GM20431 (cell line): Measurements from ENCODE around the gene CSTPP1.
"Not testable (repeated sequence)": the region's sequence is repeated elsewhere in the genome, so short reads cannot be mapped to it uniquely, and the experiment has no call there.

ENCODE experiments used
- in situ Hi-C: fragments of 300-500 bp; cut with MseI, MboI; formaldehyde crosslinking; loops from one replicate; pipeline ENCODE4 v1.15.0; 2020; ENCODE audit warnings: low sequenced_read_pairs; ENCODE audit not compliant: unreplicated experiment

CSTPP1 gene

GRCh38 chr11:46984548-46984947 lies 48.0 kb downstream of the CSTPP1 start:
- in situ Hi-C loops: no loop called here

- in situ Hi-C loops: no loop called here
These were observed 48.4 kb downstream of the CSTPP1 start for GRCh38 chr11:46984987-46985386.

GRCh38 chr11:46987183-46987582 lies 50.6 kb downstream of the CSTPP1 start:
- in situ Hi-C loops: no loop called here

- in situ Hi-C loops: not testable (repeated sequence)
These were observed 53.4 kb downstream of the CSTPP1 start for GRCh38 chr11:46989810-46990487.

- in situ Hi-C loops: no loop called here
These were observed 54.8 kb downstream of the CSTPP1 start for GRCh38 chr11:46991391-46991790.

- in situ Hi-C loops: not testable (repeated sequence)
These were observed 55.8 kb downstream of the CSTPP1 start for GRCh38 chr11:46992386-46992785.

GRCh38 chr11:46997796-46998195 lies 61.2 kb downstream of the CSTPP1 start:
- in situ Hi-C loops: not testable (repeated sequence)

GRCh38 chr11:46999217-46999616 lies 62.7 kb downstream of the CSTPP1 start:
- in situ Hi-C loops: no loop called here

GRCh38 chr11:47000033-47000432 lies 63.5 kb downstream of the CSTPP1 start:
- in situ Hi-C loops: no loop called here

GRCh38 chr11:47001781-47002181 lies 65.2 kb downstream of the CSTPP1 start:
- in situ Hi-C loops: no loop called here

GRCh38 chr11:47002390-47002789 lies 65.8 kb downstream of the CSTPP1 start:
- in situ Hi-C loops: no loop called here

- in situ Hi-C loops: no loop called here
These were observed 66.8 kb downstream of the CSTPP1 start for GRCh38 chr11:47003180-47003877.

GRCh38 chr11:47004595-47005033 lies 68.1 kb downstream of the CSTPP1 start:
- in situ Hi-C loops: no loop called here

GRCh38 chr11:47005441-47005840 lies 68.9 kb downstream of the CSTPP1 start:
- in situ Hi-C loops: no loop called here

- in situ Hi-C loops: no loop called here
These were observed 71.0 kb downstream of the CSTPP1 start for GRCh38 chr11:47007579-47007978.

GRCh38 chr11:47010179-47010578 lies 73.6 kb downstream of the CSTPP1 start:
- in situ Hi-C loops: no loop called here

GRCh38 chr11:47014097-47014496 lies 77.5 kb downstream of the CSTPP1 start:
- in situ Hi-C loops: no loop called here

- in situ Hi-C loops: no loop called here
These were observed 82.1 kb downstream of the CSTPP1 start for GRCh38 chr11:47018637-47019036.

- in situ Hi-C loops: no loop called here
These were observed 84.4 kb downstream of the CSTPP1 start for GRCh38 chr11:47020793-47021526.

GRCh38 chr11:47021527-47021818 lies 84.9 kb downstream of the CSTPP1 start:
- in situ Hi-C loops: no loop called here

GRCh38 chr11:47021965-47022364 lies 85.4 kb downstream of the CSTPP1 start:
- in situ Hi-C loops: no loop called here
